GM12892 (cell line): Measurements from ENCODE around the gene LNX2. TPM values are rescaled to one million over a fixed set of nuclear protein-coding genes. Genes with fewer than 3 reads are reported as not detected.

Experiments used
- DNase-seq: peaks from one replicate; pipeline ENCODE4 v3.0.0; 2011; ENCODE audit not compliant: insufficient read length
- FAIRE-seq: peaks from 2 replicates; lab custom pipeline; 2011; peaks lifted over from hg19 to GRCh38; lab: Jason Lieb, UNC
- POLR2A ChIP-seq: IDR thresholded peaks from 2 replicates; pipeline ENCODE4 v1.6.1; 2011; ENCODE audit warnings: low read depth, low read length, control low read depth
- POLR2AphosphoS5 ChIP-seq: IDR thresholded peaks from 2 replicates; pipeline ENCODE4 v1.6.1; 2011; ENCODE audit warnings: low read depth, low read length, control low read depth
- TAF1 ChIP-seq: IDR thresholded peaks from 2 replicates; pipeline ENCODE4 v1.6.1; 2011; ENCODE audit warnings: low read depth, mild to moderate bottlenecking, control low read depth, low read length, borderline replicate concordance
- polyA plus RNA-seq: library from polyadenylated mRNA; unstranded; fragments of >200 nt; gene quantifications from one replicate; pipeline ENCODE4 v1.2.1, GENCODE V29; 2012; ENCODE audit warnings: missing spikeins, inconsistent platforms; ENCODE audit not compliant: missing spikeins

The LNX2 gene
- 3.2 TPM for polyA plus RNA-seq

GRCh38 chr13:27620377-27621115 lies at the start of gene LNX2:
LNX2 (minus strand) TSS chr13:27620529; CDS start chr13:27581703, 38,826 bp downstream.
- FAIRE-seq: peak; percentile 97
- DNase-seq: peak; percentile 86
- no peak for TF ChIP-seq POLR2AphosphoS5
- no peak; the same call in 1 of the 2 replicates for TF ChIP-seq POLR2A
- TF ChIP-seq TAF1: peak; percentile 41; the same call in 1 of the 2 replicates

DNA sequence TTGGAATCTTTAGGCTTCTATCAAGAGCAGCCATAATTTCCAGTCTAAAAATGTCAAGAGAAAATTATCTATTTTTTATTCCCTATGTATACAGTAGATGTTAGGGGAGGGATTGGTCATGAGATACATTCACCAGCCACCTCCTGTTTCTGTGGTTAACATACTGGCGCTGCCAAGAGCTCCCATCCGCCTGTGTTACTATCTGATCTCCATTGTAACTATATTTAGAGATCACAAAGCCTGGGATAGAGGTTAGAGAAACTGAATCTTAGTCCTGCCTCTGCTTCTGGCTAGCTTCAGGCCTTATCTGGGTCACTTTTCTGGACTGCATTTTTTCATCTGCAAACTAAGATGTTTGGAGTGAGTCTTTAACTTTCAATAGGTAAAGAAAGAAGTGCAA lies 47.6 kb upstream of the LNX2 start:
- DNase-seq: no peak
- FAIRE-seq: no peak
- TF ChIP-seq POLR2A (no peak), POLR2AphosphoS5 (no peak), TAF1 (no peak)

- no peak for FAIRE-seq
- TF ChIP-seq POLR2A: no peak
- no peak for TF ChIP-seq POLR2AphosphoS5
- TF ChIP-seq TAF1: no peak
- no peak for DNase-seq
Observed at GRCh38 chr13:27666951-27667350, 46.6 kb upstream of the LNX2 start.

GRCh38 chr13:27665761-27666160 lies 45.4 kb upstream of the LNX2 start:
- TF ChIP-seq TAF1 (no peak), POLR2A (no peak), POLR2AphosphoS5 (no peak)
- FAIRE-seq: no peak

GRCh38 chr13:27665333-27665732 lies 45.0 kb upstream of the LNX2 start:
- TF ChIP-seq TAF1 (no peak), POLR2A (no peak), POLR2AphosphoS5 (no peak)
- DNase-seq: no peak
- FAIRE-seq: no peak

More at GRCh38 chr13:27665761-27666160, 45.4 kb upstream of the LNX2 start:
- DNase-seq: no peak

DNA sequence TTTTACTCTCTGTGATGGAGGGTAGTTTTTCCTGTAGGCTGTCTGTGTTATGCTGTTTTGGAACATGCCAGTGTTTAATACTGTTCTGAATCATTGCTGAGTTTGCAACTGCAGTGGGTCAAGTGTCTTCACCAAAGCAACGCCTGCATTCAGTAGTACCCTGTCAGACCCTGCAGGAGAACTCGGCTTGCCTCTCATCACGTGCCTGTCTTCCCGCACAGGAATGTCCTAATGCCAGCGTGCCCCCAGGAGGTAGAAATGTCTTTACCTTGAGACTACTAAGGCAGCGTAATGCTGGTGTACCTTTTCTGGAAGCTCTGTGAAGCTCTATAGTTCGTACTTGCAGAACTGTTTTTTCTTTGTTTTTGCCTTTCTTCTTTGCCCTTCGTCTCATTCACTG lies 43.6 kb upstream of the LNX2 start:
- TF ChIP-seq POLR2A (no peak), POLR2AphosphoS5 (no peak), TAF1 (no peak)
- DNase-seq (no peak), FAIRE-seq (no peak)

DNA sequence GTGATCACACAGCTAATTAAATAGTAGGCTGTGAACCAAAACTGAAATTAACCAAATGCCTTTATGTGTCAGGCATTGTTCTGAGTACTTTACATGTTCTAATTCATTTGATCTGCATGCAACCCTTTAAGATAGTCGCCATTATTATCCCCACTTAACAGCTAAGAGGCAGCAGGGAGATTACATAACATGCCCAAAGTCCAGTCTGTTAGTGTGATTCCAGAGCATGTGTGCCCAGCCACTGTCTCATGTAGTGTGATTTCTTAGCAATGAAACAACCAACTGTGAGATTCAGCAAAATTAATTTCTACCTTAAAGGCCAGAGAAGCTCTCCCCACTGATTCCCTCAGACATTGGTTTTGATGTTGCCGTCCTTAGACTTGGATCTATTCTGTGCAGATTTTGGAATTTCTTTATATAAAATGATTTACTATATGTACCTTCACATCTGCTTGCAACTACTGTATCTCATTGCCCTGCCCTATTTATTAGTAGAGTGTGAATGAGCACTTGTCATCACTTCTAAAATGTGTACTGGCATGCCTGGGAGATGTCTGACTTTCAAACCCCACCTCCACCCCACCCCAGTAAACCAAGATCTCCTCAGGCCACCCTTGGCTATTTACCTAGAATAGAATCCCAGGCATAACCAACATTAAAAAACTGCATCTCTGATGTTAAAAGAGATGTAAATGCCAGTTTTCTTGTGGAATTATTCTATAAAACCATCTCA lies 42.6 kb upstream of the LNX2 start:
- TF ChIP-seq POLR2AphosphoS5: no peak
- no peak for TF ChIP-seq POLR2A
- TF ChIP-seq TAF1: no peak
- FAIRE-seq: no peak
- no peak for DNase-seq

DNA sequence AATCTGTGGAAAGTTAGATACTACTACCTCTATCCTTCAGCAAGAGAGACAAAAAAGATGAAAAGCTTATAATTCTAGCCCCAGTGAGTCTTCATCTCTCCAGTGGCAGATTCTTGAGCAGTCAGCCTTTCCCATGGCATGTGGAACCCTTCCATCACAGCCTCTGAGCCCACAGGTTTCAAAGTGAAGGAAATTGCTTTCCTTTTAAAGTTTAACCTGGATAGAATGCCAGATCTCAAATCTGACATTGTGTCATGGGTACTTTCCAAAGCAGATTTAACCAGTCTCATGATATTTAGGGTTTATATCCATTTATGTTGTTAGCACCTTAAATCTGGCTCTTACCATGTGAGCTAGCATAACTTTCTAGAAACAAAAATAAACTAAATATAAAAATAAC lies 40.7 kb upstream of the LNX2 start:
- DNase-seq (no peak), FAIRE-seq (no peak)
- TF ChIP-seq POLR2AphosphoS5: no peak
- TF ChIP-seq TAF1: no peak
- no peak for TF ChIP-seq POLR2A

GRCh38 chr13:27660511-27660910 lies 40.2 kb upstream of the LNX2 start:
- FAIRE-seq: no peak

GRCh38 chr13:27659145-27659865 lies 39.0 kb upstream of the LNX2 start:
- no peak for TF ChIP-seq POLR2A
- TF ChIP-seq TAF1: no peak
- no peak for TF ChIP-seq POLR2AphosphoS5
- no peak for FAIRE-seq
- no peak for DNase-seq

More at GRCh38 chr13:27660511-27660910, 40.2 kb upstream of the LNX2 start:
- TF ChIP-seq POLR2AphosphoS5: no peak
- TF ChIP-seq POLR2A: no peak
- TF ChIP-seq TAF1: no peak
- no peak for DNase-seq

DNA sequence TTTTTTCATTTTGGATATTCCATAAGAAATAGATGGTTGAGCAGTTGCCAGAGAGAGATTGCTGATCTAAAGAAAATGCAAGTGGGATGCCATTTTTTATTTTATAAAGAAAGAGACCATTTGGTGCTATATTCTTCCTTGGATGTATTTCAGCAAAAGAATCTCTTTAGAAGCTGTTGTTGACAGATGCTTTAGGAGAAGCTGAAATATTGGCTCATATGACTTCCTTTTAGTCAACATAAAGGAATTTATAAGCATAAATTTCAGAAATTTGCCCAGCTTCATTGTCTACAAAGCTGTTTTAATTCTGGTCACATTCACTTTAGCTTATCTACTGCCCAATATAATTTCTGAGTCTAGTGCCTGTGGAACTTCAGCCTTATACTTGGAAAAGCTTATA lies 38.2 kb upstream of the LNX2 start:
- FAIRE-seq: no peak
- no peak for TF ChIP-seq POLR2AphosphoS5
- no peak for TF ChIP-seq POLR2A
- TF ChIP-seq TAF1: no peak
- DNase-seq: no peak

- DNase-seq (no peak), FAIRE-seq (no peak)
- TF ChIP-seq POLR2A (no peak), TAF1 (no peak), POLR2AphosphoS5 (no peak)
Observed at GRCh38 chr13:27657724-27658123, 37.4 kb upstream of the LNX2 start.

- DNase-seq (no peak), FAIRE-seq (no peak)
- TF ChIP-seq TAF1: no peak
- TF ChIP-seq POLR2A: no peak
- TF ChIP-seq POLR2AphosphoS5: no peak
Observed at GRCh38 chr13:27654816-27655215, 34.5 kb upstream of the LNX2 start.
